ENCODE results near the gene C1QL4.

C1QL4 gene

GRCh38 chr12:49304161-49304560 is 32.8 kb downstream of the C1QL4 start:
- H4K12ac ChIP-seq (ENCODE audit: low read depth, low read length): no peak overlapping the region
- no peaks in the 10 kb centered on the region for H3K4me1 ChIP-seq (ENCODE audit: control insufficient read depth in 1 of 2, insufficient read depth in 2 of 2, low read length in 2 of 2)
- H3K18ac ChIP-seq (ENCODE audit: low read length): no peak overlapping the region
- H3K27me3 ChIP-seq (ENCODE audit: insufficient read depth, low read length): no peaks in the 10 kb centered on the region
- H2AK5ac ChIP-seq (ENCODE audit: low read length): no peak overlapping the region
- no peak overlapping the region for H3K4ac ChIP-seq (ENCODE audit: low read depth, low read length)
- H3K9ac ChIP-seq (ENCODE audit: low read length): no peak overlapping the region
- no peak overlapping the region for H2BK5ac ChIP-seq (ENCODE audit: low read depth, low read length, poor library complexity)
- H3K27ac ChIP-seq (ENCODE audit: low read depth, low read length): no peak overlapping the region
- H3K4me2 ChIP-seq (ENCODE audit: low read length): no peak overlapping the region
- H2AFZ ChIP-seq (ENCODE audit: insufficient read depth, low read length, poor library complexity): no peak overlapping the region
- no peak overlapping the region for H4K8ac ChIP-seq (ENCODE audit: low read depth, low read length)
- peak; percentile 89 to 95 for DNase-seq
- no peaks in the 10 kb centered on the region for H3K9me3 ChIP-seq (ENCODE audit: insufficient read depth, low read depth, low read length)
- H4K91ac ChIP-seq (ENCODE audit: low read depth, low read length): no peak overlapping the region
- no peak overlapping the region for H3K23ac ChIP-seq (ENCODE audit: low read length)
- no peaks in the 10 kb centered on the region for H3K79me1 ChIP-seq (ENCODE audit: low read length)
- no CpG with 5 or more reads among the region's 2 CpGs for WGBS (ENCODE audit: extremely low coverage, insufficient coverage, insufficient read length)
- no peak overlapping the region for H3K4me3 ChIP-seq (ENCODE audit: low read depth, low read length)
- H3K14ac ChIP-seq (ENCODE audit: low read length): no peak overlapping the region
- H2BK12ac ChIP-seq (ENCODE audit: low read length): no peak overlapping the region
- no peak overlapping the region for H2BK120ac ChIP-seq (ENCODE audit: insufficient read depth, low read length, poor library complexity)
- no peaks in the 10 kb centered on the region for H3K36me3 ChIP-seq (ENCODE audit: control insufficient read depth in 1 of 2, insufficient read depth in 2 of 2, low read length in 2 of 2)
- H3K79me2 ChIP-seq (ENCODE audit: control insufficient read depth, insufficient read depth, low read length, poor library complexity): no peaks in the 10 kb centered on the region

GRCh38 chr12:49301760-49302159 is 35.2 kb downstream of the C1QL4 start:
- Histone ChIP-seq H3K18ac (ENCODE audit: low read length) (no peak overlapping the region), H2AFZ (ENCODE audit: insufficient read depth, low read length, poor library complexity) (no peak overlapping the region), H3K4me1 (ENCODE audit: control insufficient read depth in 1 of 2, insufficient read depth in 2 of 2, low read length in 2 of 2) (peaks cover 0 to 2% of the 10 kb centered on the region in 2 experiments), H3K79me1 (ENCODE audit: low read length) (no peaks in the 10 kb centered on the region), H3K79me2 (ENCODE audit: control insufficient read depth, insufficient read depth, low read length, poor library complexity) (no peaks in the 10 kb centered on the region), H2AK5ac (ENCODE audit: low read length) (no peak overlapping the region), H2BK5ac (ENCODE audit: low read depth, low read length, poor library complexity) (no peak overlapping the region), H3K4me2 (ENCODE audit: low read length) (no peak overlapping the region), H3K27ac (ENCODE audit: low read depth, low read length) (no peak overlapping the region), H3K23ac (ENCODE audit: low read length) (no peak overlapping the region), H2BK12ac (ENCODE audit: low read length) (no peak overlapping the region), H3K9me3 (ENCODE audit: insufficient read depth, low read depth, low read length) (peaks cover 8% of the 10 kb centered on the region), H3K4ac (ENCODE audit: low read depth, low read length) (no peak overlapping the region), H4K91ac (ENCODE audit: low read depth, low read length) (no peak overlapping the region), H3K9ac (ENCODE audit: low read length) (no peak overlapping the region), H3K27me3 (ENCODE audit: insufficient read depth, low read length) (peaks cover 19% of the 10 kb centered on the region), H3K4me3 (ENCODE audit: low read depth, low read length) (no peak overlapping the region), H4K12ac (ENCODE audit: low read depth, low read length) (no peak overlapping the region), H4K8ac (ENCODE audit: low read depth, low read length) (no peak overlapping the region), H2BK120ac (ENCODE audit: insufficient read depth, low read length, poor library complexity) (no peak overlapping the region), H3K14ac (ENCODE audit: low read length) (no peak overlapping the region), H3K36me3 (ENCODE audit: control insufficient read depth in 1 of 2, insufficient read depth in 2 of 2, low read length in 2 of 2) (no peaks in the 10 kb centered on the region)
- no CpG with 5 or more reads among the region's 4 CpGs for WGBS (ENCODE audit: extremely low coverage, insufficient coverage, insufficient read length)
- peak; percentile 65 to 80 for DNase-seq

- Histone ChIP-seq H3K18ac (ENCODE audit: low read length) (no peak overlapping the region), H2BK5ac (ENCODE audit: low read depth, low read length, poor library complexity) (no peak overlapping the region), H3K14ac (ENCODE audit: low read length) (no peak overlapping the region), H4K8ac (ENCODE audit: low read depth, low read length) (no peak overlapping the region), H3K9me3 (ENCODE audit: insufficient read depth, low read depth, low read length) (peaks cover 19% of the 10 kb centered on the region), H2BK12ac (ENCODE audit: low read length) (no peak overlapping the region), H3K79me1 (ENCODE audit: low read length) (no peaks in the 10 kb centered on the region), H3K9ac (ENCODE audit: low read length) (peak overlapping the region; percentile 22), H4K12ac (ENCODE audit: low read depth, low read length) (no peak overlapping the region), H3K27ac (ENCODE audit: low read depth, low read length) (no peak overlapping the region), H3K4me2 (ENCODE audit: low read length) (no peak overlapping the region), H3K4me3 (ENCODE audit: low read depth, low read length) (no peak overlapping the region), H2BK120ac (ENCODE audit: insufficient read depth, low read length, poor library complexity) (no peak overlapping the region), H3K27me3 (ENCODE audit: insufficient read depth, low read length) (peaks cover 55% of the 10 kb centered on the region), H3K4ac (ENCODE audit: low read depth, low read length) (no peak overlapping the region), H2AK5ac (ENCODE audit: low read length) (no peak overlapping the region), H3K23ac (ENCODE audit: low read length) (no peak overlapping the region), H3K36me3 (ENCODE audit: control insufficient read depth in 1 of 2, insufficient read depth in 2 of 2, low read length in 2 of 2) (no peaks in the 10 kb centered on the region), H4K91ac (ENCODE audit: low read depth, low read length) (no peak overlapping the region), H2AFZ (ENCODE audit: insufficient read depth, low read length, poor library complexity) (no peak overlapping the region), H3K79me2 (ENCODE audit: control insufficient read depth, insufficient read depth, low read length, poor library complexity) (no peaks in the 10 kb centered on the region), H3K4me1 (ENCODE audit: control insufficient read depth in 1 of 2, insufficient read depth in 2 of 2, low read length in 2 of 2) (peaks cover 2% of the 10 kb centered on the region in 2 experiments)
- no CpG with 5 or more reads among the region's 6 CpGs for WGBS (ENCODE audit: extremely low coverage, insufficient coverage, insufficient read length)
- no peak for DNase-seq
Observed at GRCh38 chr12:49298160-49298559, 38.8 kb downstream of the C1QL4 start.

- Histone ChIP-seq H3K4me3 (ENCODE audit: low read depth, low read length) (no peak overlapping the region), H3K27me3 (ENCODE audit: insufficient read depth, low read length) (peaks cover 59% of the 10 kb centered on the region), H3K4ac (ENCODE audit: low read depth, low read length) (no peak overlapping the region), H3K4me1 (ENCODE audit: control insufficient read depth in 1 of 2, insufficient read depth in 2 of 2, low read length in 2 of 2) (peaks cover 2% of the 10 kb centered on the region in 2 experiments), H3K4me2 (ENCODE audit: low read length) (no peak overlapping the region), H3K14ac (ENCODE audit: low read length) (no peak overlapping the region), H2BK5ac (ENCODE audit: low read depth, low read length, poor library complexity) (no peak overlapping the region), H4K8ac (ENCODE audit: low read depth, low read length) (no peak overlapping the region), H3K27ac (ENCODE audit: low read depth, low read length) (no peak overlapping the region), H2AFZ (ENCODE audit: insufficient read depth, low read length, poor library complexity) (no peak overlapping the region), H3K18ac (ENCODE audit: low read length) (no peak overlapping the region), H3K36me3 (ENCODE audit: control insufficient read depth in 1 of 2, insufficient read depth in 2 of 2, low read length in 2 of 2) (no peaks in the 10 kb centered on the region), H3K23ac (ENCODE audit: low read length) (no peak overlapping the region), H4K91ac (ENCODE audit: low read depth, low read length) (no peak overlapping the region), H2AK5ac (ENCODE audit: low read length) (no peak overlapping the region), H2BK12ac (ENCODE audit: low read length) (no peak overlapping the region), H3K79me1 (ENCODE audit: low read length) (no peaks in the 10 kb centered on the region), H3K9me3 (ENCODE audit: insufficient read depth, low read depth, low read length) (peaks cover 19% of the 10 kb centered on the region), H3K79me2 (ENCODE audit: control insufficient read depth, insufficient read depth, low read length, poor library complexity) (no peaks in the 10 kb centered on the region), H2BK120ac (ENCODE audit: insufficient read depth, low read length, poor library complexity) (no peak overlapping the region), H3K9ac (ENCODE audit: low read length) (no peak overlapping the region), H4K12ac (ENCODE audit: low read depth, low read length) (no peak overlapping the region)
- no peak for DNase-seq
- no CpG with 5 or more reads among the region's 8 CpGs for WGBS (ENCODE audit: extremely low coverage, insufficient coverage, insufficient read length)
Observed at GRCh38 chr12:49297695-49298060, 39.3 kb downstream of the C1QL4 start.

Measured in trophoblast cell (in vitro differentiated cells and primary cell).